Measurements from ENCODE around the gene ACTR1A.

GRCh38 chr10:102501201-102502028 is 1.1 kb downstream of the ACTR1A start:
- TF ChIP-seq, protein P1, sequence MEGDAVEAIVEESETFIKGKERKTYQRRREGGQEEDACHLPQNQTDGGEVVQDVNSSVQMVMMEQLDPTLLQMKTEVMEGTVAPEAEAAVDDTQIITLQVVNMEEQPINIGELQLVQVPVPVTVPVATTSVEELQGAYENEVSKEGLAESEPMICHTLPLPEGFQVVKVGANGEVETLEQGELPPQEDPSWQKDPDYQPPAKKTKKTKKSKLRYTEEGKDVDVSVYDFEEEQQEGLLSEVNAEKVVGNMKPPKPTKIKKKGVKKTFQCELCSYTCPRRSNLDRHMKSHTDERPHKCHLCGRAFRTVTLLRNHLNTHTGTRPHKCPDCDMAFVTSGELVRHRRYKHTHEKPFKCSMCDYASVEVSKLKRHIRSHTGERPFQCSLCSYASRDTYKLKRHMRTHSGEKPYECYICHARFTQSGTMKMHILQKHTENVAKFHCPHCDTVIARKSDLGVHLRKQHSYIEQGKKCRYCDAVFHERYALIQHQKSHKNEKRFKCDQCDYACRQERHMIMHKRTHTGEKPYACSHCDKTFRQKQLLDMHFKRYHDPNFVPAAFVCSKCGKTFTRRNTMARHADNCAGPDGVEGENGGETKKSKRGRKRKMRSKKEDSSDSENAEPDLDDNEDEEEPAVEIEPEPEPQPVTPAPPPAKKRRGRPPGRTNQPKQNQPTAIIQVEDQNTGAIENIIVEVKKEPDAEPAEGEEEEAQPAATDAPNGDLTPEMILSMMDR (conservative IDR thresholded peaks at IDR 0.05; ENCODE audit: low read depth, low read length): no peak
- no peak for TF ChIP-seq EZH2 (IDR thresholded peaks at IDR 0.05; ENCODE audit: borderline replicate concordance, low read depth, low read length, poor library complexity, severe bottlenecking)
